ENCODE results near the gene ESPN.
"Not testable (repeated sequence)": the region's sequence is repeated elsewhere in the genome, so short reads cannot be mapped to it uniquely, and the experiment has no call there.

ESPN gene

GRCh38 chr1:6428453-6428852, 3.9 kb downstream of the ESPN start:
- not testable (repeated sequence) for DNase-seq (ENCODE audit: low spot score)

GRCh38 chr1:6429660-6430411, 5.3 kb downstream of the ESPN start:
- not testable (repeated sequence) for DNase-seq (ENCODE audit: low spot score)

GRCh38 chr1:6431645-6432579, 7.3 kb downstream of the ESPN start:
- DNase-seq (ENCODE audit: low spot score) = not testable (repeated sequence)

GRCh38 chr1:6434186-6434585, 9.6 kb downstream of the ESPN start:
- DNase-seq (ENCODE audit: low spot score) = no peak

DNA sequence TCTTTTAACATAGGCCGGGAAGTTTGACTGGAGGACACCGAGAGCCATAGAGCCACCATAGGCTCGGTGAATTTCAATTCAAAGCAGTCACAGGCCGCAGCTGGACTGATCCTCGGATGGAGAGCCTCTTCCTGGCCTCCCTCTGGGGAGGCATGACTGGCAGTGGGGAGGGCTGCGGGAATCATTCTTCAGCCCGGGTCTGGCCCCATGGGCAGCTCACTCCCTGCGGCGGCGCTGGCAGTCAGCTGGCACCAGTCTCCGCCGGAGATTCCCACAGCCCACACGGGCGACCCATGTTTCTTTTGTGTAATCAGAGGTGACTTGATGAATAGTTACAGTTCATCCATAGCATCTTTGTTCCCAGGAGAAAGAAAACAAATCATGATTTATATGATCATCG, 10.6 kb downstream of the ESPN start:
- DNase-seq (ENCODE audit: low spot score) = no peak

DNA sequence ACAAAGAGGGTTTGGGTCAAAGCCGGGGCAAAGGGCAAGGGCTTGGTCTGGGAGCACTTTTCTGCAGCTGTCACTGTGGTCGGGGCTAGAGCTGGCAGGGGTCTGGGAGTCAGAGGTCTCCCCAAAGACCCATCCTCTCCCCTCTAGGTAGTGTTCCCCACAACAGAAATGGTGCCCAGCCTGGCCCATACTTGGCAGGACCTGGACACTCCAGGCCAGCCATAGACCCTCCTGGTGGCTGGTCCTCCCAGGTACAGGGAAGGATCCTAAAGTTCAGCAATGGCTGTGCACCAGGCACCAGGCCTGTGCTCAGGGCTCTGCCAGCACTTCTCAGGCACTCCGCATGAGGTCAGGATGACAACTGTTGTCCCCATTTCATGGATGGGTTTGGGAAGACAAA, 11.0 kb downstream of the ESPN start:
- DNase-seq (ENCODE audit: low spot score) = no peak

GRCh38 chr1:6436277-6436676, 11.7 kb downstream of the ESPN start:
- DNase-seq (ENCODE audit: low spot score) = not testable (repeated sequence)

GRCh38 chr1:6437012-6437700, 12.6 kb downstream of the ESPN start:
- peak; percentile 72 for DNase-seq (ENCODE audit: low spot score)

DNA sequence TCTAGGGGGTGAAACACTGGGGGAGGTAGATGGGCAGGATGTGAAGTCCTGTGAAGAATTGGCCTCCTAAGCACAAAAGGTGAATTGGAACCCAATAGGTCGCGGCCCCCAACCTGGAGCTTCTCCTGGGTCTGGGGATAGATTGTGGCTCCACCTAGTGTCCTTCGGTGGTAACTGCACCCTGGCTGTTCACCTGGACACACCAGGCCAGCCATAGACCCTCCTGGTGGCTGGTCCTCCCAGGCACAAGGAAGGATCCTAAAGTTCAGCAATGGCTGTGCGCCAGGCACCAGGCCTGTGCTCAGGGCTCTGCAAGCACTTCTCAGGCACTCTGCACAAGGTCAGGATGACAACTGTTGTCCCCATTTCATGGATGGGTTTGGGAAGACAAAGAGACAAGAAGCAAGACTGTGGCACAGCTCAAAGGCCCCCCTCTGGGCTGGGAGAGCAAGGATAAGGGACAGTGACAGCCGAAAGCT, 13.5 kb downstream of the ESPN start:
- DNase-seq (ENCODE audit: low spot score) = peak; percentile 34

- no peak for DNase-seq (ENCODE audit: low spot score)
Measured at GRCh38 chr1:6440198-6441126, 15.9 kb downstream of the ESPN start.

DNA sequence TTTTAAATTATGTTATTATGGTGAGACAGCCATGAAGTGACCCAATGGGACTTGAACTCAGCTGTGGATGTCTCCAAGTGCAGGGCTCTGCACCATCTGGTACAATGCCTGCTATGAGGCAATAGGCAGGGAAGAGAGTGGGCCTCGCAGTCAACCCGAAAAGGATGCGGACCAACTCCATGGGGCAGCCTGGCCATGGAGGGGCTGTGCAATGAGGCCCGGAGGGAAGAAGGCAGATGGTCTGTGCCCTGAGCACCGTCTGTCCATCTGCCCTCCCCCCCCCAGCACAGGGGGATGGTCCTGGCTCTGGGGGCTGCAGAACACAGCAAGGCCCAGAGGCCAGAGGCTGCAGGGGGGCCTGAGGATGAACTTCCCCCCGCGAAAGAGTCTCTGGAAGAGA, 17.0 kb downstream of the ESPN start:
- DNase-seq (ENCODE audit: low spot score) = no peak

DNA sequence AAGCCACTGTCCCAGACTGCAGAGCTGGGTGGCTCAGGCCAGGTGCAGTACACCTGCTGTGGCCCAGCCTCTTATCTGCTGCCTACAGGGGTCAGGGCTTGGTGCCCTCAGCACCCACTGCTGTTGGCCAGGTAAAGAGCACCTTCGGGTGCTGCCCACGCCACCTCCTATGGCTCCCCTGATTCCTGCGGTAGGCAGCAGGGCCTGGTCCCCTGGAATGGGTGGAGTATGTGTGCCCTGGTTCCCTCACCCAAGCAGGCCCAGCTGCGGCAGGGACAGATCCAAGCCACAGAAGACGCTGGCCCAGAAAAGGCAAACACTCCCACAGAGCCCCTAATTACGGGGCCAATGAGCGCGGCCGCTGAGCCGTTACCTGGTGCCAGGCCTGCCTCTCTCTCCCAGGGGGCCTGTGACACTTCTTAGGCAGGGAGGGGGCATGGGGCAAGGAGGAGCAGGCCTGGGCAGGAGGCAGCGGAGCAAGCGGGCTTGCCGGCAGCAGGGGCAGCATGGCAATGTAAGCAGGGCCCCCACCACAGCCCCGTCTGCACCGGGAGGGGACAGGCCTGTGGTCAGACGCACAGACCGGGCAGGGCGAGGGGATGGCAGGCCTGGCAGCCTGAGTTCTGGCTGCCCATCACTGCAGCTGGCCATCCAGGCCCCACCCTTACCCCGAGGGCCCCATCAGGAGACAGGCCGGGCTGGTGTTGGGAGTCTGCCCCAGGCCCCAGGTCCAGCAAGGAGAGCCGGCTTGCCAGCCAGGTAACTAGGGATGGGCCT, 19.0 kb downstream of the ESPN start:
- DNase-seq (ENCODE audit: low spot score) = no peak

GRCh38 chr1:6444377-6444776, 19.8 kb downstream of the ESPN start:
- DNase-seq (ENCODE audit: low spot score) = no peak

DNA sequence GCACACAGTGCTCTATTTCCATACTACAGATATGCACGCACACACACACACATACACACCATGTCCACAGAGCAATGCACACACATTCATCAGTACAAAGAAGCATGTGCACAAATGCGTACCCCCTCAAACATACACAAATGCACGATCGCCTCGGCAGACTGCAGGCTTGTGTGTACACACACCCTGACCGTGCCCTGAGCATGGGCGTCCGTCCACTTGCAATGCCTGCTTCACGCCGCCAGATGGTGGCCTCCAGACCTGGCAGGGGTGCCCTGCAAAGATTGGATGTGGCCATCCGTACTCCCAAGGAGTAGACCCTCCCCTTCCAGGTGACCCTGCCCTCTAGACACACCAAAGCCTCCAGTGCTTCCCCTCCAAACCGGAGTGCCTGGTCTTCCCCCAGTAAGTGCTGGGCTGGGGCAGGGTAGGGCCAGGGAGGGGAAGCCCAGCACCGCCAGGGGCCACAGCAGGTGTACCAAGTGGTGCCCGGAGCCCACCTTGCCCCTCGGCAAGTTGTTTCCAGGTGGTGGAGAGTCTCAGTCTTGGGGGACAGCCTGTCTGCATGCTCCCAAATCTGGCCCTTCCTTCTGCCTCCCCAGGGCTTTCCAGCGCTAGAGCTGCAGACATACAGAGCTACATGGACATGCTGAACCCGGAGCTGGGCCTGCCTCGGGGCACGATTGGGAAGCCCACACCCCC, 20.6 kb downstream of the ESPN start:
- no peak for DNase-seq (ENCODE audit: low spot score)

DNA sequence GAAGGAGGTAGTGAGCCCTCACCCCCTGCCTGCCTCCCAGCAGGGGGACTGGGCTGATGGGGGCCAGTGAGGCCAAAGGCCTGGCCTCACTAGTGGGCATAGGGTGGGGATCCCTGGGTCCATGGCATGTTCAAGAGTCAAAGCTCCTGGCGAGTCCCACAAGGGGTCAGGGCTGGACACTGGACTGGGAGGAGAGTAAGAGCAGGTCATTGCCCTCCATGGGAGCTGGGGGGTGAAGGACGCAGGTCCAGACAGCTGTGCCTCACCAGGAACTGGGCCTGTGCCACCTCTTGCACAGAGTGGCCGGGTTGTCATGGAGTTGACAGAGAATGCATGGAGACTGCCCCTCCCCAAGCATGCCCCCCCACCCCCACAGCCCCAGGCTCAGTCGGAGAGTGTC, 21.4 kb downstream of the ESPN start:
- not testable (repeated sequence) for DNase-seq (ENCODE audit: low spot score)

GRCh38 chr1:6446665-6447015, 22.1 kb downstream of the ESPN start:
- no peak for DNase-seq (ENCODE audit: low spot score)

DNA sequence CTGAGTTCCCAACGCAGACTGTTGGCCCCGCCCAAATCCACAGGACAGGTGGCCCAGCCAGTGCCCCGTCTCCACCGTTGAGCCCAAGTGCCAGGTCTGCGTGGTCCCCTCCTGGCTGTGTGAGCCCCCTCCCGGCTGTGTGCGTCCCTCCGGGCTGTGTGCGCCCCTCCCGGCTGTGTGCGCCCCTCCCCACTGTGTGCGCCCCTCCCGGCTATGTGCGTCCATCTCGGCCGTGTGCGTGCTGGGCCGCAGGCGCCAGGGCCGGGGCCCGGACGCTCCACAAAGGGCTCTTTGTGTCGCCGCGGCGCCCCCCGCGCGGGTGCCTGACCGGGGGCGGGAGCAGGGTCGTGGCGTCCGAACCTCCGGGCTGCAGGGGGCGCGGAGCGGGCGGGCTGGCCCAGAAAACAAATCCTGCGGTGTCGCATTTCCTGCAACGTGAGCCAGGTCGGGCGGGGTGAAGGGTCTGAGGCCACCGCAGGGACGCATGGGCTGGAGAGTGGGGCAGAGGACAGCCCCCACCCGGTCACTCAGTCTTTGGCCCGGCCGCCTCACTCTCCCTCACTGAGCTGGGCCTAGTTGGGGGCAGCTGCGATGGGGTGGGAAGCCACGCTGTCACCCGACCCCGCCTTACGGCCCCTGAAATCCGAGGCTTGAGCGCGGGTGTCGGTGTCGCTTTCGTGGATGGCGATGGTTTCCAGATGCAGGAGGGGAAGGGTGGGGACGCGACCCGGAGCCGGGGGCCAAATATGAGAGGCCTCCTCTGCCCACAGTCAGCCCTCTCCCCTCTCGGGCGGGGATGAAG, 22.6 kb downstream of the ESPN start:
- no peak for DNase-seq (ENCODE audit: low spot score)

GRCh38 chr1:6447818-6448748, 23.5 kb downstream of the ESPN start:
- DNase-seq (ENCODE audit: low spot score) = no peak

All from putamen (tissue), 1 donor.